NCI-H524 (cell line): ENCODE results near the gene TPM3.
"Not testable (repeated sequence)": the region's sequence is repeated elsewhere in the genome, so short reads cannot be mapped to it uniquely, and the experiment has no call there.

Experiments used
- DNase-seq, 2 experiments: peaks; one replicate each; lab custom pipeline; 2025; lab: John Stamatoyannopoulos, UW

Gene TPM3

DNA sequence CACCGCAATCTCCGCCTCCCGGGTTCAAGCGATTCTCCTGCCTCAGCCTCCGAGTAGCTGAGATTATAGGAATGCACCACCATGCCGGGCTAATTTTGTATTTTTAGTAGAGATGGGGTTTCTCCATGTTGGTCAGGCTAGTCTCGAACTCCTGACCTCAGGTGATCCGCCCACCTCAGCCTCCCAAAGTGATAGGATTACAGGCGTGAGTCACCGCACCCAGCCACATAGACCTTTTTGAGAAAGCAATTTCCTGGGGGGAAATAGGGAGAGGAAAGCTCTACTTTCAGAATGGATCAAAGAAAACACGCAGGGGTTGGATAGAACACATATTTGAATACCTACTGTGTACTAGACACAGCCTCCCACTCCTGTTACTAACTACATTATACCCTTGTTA, 13.9 kb upstream of the TPM3 start:
- DNase-seq, result not testable (repeated sequence)

DNA sequence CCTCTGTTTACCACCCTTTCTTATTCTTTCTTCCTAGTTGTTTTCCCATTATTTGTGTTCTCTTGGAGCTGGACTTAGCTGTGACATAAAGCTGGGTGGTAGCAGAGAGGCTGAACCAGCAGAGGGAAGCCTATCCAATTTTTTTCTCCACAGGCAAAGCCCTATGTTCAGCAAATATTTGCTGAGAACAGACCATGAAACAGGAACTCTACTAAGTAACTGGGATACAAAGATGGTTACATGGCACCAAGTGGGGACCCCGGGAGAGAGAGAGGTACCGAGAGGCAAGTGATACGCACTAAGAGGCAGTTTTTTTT, 7.6 kb upstream of the TPM3 start:
- DNase-seq, result no peak

DNA sequence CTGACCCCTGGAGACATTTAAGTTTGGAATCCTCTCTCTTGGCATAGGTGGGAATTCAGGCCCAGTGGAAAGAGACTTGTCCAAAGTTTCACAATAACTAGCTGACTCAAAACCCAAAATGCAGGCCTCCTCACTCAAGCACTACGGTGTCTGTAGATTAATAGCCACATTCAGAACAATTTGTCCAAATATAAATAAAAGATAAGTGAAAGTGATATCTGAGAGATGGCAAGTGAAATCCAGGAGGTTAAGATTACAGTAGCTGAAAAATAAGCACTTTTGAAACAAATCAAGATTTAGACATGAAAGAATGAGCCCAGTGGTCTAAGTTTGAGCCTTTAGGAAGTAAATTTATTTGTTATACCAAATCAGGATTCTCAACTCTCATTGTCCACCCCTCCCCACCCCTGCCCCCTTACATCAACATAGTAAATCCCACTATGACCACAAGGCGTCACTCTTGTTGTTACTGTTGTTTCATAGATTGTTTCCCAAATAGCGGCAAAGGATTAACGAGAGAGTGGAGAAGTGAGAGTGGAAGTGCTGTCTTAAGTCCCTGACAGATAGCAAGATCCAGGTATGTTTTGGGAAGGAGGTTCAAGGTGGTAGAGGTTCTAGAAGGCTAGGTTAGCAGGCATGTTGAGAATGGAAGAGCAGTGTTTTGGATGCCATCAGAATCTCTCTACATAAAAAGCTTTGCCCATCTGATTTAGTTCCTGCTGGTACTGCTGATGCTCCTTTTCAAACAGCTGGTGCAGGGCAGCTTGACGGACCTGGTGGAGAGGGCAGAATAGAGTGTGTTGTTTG, 7.1 kb upstream of the TPM3 start:
- DNase-seq, result peak; percentile 26 to 65

DNA sequence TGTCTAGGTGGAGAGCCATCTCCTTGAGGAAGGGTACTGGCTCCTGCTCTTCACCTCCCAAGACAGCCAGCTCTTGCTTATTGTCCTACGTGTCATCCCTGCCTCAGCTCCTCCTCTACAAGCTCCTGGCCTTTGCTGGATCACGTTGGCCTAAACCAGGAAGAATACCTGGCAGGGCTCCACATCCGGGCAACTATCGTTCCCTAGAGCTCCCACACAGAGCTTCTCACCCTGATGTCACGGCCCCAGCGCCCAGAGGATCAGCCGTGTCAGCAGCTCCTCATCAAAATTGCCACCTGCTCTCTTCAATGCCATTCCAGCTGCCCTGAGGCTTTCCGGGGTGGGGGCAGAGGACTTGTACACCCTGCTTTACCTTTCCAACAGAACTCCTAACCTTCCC, 1.9 kb upstream of the TPM3 start:
- no peak for DNase-seq

DNA sequence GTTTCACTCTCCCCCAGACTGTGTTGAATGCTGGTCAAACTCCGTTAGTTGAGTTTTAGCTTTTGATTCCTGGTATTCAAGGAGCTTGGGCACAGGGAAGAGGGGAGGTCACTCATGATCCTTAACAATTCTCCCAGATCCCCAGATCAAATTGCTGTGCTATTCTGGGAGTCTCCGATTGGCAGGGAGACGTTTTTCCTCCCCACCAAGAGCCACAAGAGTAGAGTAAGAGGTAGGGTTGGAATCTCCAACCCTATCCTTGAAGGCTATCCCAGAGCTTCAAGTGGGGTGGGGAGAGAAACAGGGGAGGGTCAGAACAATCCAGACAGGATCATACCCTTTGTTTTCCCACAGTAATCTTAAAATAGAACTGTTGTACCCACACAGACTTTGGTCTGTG, 576 bp upstream of the TPM3 start:
- DNase-seq, result no peak

DNA sequence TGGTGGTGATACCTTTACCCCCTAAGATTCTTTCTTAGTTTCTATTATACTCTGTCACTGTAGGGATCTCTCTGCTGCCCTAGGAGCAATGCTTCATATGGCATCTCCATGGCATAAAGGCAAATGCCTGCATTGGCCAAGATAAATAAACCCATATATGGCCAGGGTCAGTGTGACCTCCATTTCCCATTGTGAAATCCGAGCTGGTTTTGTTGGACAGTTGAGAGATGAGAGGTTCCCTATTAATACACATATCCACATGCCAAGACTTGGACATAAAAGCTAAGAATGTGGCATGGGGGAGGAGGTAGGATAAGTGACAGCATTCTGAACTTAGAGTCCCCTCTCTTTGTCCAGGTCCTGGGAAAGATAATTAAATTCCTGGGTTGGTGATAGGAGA, 1.4 kb downstream of the TPM3 start:
- no peak for DNase-seq

DNA sequence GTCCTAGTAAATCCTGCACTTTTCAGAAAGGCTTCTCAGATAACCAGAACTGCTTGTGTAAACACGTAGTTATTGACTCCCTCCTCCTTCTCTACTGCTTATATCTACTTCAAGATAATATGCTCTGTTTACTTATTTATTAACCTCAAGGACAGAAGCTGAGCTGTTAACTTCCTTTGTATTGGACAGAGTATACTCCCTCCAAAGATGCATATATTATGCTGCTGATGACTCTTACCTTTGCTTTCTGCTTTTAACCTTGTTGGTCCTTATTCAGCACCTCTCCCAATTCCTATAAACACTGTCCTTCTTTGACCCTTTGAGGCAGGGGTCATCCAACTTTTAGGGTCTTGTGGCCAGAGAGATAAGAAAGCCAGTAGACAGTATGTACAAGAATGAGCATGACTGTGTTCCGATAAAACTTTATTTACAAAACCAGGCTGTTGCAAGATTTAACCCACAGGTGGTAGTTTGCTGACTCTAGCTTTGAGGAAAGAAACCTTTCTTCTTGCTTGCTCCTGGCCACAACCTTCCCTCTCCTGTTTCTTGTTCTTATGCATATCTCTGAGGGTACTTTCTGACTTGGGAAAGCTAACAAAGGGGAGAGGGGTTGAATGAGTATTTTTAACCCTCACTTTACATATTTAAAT, 4.9 kb downstream of the TPM3 start:
- DNase-seq, result no peak

DNA sequence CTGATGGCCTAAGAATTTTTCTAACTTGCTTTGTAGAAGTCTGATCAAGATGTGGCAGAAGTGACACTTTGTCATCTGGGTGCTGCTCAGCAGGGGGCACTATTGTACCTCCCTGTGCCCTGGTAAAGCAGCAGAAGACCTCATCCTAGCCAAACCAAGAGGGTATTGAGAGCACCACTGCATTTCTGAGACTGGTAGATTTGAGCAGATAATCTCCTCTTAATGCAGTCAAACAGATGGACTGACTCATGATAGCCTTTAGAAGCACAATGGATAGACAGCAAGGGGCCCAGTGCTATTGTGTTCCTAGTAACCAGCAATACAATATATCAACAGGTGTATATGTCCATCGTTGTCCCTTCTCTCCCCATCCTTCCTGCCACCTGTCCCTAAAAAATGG, 5.7 kb downstream of the TPM3 start:
- DNase-seq, result peak; percentile 81 to 96

DNA sequence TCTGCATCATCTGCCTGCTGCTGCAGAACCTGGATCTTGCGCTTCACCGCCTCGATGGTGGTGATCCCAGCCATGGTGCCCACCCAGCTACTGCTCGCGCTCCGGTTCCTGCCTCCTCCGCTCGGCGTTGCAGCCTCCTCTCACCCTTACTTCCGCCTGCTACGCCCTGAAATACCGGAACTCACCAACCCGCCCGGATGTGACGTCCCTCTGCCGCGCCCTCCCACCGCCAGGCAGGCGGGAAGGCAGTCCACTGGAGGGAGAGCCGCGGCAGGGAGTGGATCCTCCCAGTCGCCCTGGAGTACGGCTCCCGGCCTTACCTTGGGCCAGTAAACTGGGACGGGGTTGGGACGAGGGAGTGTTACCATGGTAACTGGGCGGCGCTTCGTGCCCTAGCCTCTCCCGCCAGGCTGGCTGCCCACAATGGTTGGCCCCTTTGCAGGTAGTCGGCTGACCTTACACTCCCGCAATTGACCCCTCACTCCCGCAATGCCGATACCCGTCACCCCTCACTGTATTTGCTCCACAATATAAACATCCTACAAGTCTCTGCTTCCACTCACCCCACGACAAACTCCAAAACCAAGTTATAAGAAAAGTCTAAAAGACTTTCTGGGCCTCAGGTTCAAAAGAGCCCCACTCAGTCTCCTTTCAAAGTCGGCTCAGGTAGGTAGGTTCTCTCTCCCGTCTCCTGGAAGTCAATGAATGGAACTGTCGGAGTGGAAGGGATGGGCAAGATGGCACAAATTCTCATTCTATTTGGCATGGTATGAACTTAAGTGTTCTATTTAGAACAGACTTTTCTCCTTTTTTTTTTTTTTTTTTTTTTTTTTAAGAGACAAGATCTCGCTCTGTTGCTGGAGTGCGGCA, 8.6 kb downstream of the TPM3 start:
- peak; percentile 93 to 96 for DNase-seq

DNA sequence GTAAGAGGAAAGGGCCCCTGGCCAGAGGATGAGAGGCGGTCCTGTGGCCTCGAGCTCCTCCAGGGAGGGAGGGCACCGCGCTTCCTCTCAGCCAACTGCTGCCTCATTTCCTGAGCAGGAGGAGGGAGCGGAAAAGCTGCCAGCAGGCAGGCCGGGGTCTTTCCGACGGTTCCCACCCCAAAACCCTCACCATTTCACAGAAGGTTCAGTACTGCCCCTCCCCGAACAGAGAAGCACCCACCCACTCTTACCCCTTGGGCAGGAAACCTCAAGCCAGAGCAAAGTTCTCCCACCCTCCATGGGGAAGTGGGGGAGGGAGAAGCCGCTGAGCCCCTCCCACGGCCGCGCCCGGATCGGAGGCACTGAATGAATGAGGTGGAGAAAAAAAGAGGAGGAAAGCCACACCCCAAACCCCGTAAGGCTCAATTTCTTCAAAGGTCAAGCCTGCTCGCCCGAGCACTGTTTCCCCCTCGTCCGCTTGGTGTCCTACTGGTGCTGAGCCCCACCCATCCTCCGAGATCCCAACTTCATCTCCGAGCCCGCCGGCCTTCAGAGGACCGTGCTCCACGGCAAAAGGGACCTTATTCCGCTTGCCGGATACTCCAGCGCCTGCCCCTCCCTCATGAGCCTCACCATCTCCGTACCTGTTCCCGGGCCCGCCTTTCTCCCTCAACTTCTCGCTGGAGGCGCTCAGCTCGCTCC, 9.4 kb downstream of the TPM3 start:
- peak in 1 of 2 experiments; percentile 39 for DNase-seq

DNA sequence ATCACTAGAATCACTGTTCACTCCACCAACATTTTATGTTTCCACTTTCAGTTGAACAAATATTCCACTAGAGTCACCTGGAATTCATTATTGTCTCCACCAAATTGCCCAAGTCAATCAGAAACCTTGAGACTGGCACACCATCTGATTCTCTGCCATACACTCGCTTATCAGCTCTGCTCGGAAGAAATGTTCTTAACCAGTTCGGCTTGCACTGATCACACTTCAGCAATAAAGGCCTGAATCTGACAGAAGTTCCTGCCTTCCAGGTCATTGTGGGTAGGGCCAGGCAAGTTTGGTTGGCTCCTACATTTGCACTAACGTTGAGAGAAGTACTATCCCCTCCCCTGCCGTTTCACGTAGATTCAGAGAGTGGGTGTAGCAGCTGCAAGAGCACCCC, 10.0 kb downstream of the TPM3 start:
- no peak for DNase-seq

DNA sequence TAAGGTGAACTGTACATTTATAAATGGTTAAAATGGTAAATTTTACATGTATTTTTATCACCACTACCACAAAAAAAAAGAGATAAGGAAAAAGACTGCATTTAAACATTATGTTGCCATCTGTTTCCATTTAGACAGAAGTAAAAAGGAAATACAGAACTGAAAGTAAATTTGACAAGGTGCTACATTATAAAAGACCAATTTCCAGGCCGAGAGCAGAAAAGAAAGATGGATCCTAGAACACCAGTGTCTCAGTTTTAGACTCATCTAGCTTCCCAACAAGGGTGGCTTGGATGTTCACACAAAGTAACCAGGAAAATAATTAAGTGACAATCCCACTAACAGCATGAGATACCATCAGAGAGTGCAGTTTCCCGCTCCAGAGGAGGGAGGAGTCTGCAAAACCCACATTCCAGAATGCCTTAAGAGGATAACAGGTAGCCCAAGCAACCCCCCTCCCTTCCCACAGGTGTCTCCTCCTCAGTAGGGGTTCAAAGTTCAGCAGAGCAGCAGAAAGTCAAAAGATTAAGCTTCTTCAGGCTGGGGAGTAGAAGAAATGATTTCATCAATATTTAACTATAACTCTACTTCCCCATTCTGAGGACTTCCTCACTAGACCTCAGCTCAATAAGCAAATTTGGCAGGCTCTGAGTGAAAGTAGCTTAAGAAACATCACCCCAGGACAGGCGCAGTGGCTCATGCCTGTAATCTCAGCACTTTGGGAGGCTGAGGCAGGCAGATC, 11.8 kb downstream of the TPM3 start:
- no peak for DNase-seq

DNA sequence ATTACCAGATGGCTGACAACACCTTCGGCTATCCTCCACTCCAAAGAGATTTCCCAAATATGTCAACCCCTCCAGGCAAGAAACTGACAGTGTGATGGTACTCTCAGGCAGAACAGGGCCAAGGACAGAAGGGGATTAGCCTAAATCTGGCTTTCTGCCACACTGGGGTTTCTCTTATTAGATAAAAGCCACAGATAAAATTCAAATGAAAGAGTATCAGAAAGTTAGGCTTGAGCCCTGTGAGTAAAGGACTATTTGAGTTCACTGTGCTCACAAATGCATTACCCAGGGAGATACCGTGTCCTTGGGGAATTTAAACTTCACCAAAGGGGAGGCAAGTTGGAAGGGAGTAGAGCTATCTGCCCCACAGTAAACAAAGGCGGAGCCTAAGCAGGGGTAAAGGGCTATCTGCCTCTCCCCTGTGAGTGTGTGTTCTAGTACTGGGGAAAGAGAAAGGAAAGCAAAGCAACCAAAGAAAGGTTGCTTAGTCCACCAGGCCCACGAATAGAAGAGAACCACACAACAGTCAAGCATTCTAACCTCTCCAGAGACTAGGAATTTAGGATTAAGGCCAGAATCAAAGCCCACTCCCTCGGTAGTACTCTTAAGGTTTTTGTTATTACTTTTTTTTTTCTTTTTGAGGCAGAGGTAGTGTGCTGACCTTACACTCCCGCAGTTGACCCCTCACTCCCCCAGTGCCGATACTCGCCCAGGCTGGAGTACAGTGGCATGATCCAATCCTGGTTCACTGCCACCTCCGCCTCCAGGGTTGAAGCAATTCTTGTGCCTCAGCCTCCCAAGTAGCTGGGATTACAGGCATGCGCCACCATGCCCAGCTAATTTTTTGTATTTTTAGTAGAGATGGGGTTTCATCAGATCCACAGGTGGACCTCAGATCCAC, 12.7 kb downstream of the TPM3 start:
- peak; percentile 94 to 97 for DNase-seq

DNA sequence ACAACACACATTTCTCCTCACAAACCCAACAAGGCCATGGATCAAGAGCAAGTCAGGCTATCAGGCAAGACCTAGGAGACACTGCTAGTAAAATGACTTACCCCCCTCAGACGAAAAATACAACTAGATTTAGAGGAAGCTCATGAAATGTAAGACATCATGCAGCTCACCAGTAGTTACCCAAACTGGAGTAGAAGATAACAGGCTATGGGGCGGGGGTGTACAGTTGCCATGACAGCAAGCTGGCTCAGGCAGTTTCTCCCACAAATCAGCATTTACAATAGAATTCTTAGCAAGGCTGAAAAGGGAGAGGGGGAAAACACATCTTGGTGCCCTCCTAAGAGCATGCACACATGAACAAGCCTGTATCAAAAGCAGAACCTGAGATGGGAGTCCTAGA, 13.9 kb downstream of the TPM3 start:
- no peak for DNase-seq

DNA sequence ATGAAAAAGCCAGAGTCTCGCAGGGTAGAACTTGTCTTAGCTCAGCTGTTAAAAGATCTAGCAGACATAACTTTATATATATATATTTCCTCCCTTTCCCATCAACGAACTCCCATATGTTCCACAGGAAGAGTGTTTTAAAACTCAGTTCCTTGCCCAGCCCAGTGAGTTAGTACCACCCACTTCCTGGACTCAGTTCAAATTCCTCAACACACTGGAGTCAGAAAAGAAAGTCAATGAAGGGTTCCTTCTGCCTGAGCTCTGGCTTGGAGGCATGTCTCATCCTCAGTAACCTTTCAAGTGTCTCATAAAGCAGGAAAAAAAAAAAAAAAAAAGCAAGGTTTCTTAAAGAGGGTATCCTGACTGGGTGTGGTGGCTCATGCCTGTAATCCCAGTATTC, 15.6 kb downstream of the TPM3 start:
- DNase-seq, result no peak

DNA sequence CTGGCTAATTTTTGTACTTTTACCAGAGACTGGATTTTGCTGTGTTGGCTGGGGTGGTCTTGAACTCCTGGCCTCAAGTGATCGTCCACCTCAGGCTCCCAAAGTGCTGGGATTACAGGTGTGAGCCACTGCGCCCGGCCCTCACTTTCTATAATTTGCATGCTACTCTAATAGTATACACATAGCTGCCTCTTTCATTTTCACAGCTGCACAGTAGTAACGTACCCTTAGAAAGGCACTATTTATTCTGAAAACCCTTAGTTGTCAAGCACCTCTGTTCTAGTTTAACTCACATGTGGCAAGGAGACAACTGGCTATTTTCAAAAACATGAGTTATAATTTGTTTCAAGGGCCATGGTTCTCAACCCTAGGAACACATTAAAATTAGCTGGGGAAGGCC, 17.2 kb downstream of the TPM3 start:
- DNase-seq, result no peak

DNA sequence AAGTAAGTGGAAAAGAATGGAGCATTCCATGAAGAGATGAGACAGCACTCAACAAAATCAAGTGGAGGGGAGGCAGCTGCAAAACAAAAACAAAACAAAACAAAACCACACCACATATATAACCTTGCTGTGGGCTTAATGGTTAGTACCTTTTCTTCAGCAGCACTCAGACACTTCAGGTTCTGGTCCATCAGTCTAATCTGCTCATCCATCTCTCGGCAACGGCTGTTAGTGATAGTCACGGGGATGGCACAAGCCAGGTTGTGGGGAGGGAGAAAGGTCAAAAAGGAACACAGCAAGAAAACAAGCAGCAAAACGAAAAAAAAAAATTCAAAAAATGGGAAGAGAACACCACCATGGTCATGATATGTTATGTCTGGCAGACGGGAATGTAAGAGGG, 20.0 kb downstream of the TPM3 start:
- no peak for DNase-seq

DNA sequence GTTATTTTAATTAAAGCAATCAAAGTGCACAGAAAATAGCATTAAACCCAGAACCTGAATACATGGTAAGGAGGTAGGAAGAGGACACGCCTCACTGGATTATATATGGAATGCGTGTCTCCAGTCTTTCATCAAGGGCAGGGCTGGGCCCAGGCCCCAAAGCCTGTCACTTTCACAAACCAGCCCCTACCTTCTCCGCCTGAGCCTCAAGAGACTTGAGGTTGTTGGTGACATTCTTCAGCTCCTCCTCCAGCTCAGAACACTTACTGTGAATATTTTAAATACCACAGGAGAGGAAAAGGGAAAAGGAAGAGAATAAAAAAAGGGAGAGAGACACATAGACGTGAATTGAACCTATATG, 20.7 kb downstream of the TPM3 start:
- no peak for DNase-seq

DNA sequence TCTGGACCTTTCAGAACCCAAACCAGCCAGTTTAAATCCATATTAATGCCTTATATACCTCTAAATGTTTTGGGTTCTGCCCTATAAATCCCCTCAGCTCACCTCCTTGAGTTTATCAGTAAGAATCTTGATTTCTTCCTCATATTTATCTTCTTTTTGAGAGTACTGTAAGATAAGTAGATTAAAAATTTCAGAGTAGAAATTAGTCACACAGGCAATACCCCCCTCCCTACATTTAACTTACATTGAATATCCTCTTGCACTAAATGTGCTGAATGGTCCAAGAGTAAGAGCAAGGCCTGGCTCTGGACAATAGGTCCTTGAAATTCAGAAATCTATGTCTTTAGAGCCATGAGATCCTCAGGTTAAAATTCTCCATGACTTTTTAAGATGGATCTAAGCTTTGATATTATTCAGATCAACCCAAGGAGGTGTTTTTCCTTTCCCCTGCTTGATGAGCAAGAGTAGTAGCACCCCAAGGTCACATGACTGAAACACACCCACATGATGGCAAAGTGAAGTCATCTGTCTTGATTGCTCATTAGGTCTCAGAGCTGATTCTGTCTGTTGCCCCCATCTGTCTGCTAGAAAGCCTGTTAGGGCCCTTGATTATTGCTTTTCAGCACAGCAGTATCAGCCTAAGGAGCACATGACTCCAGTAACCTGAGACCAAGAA, 21.2 kb downstream of the TPM3 start:
- DNase-seq, result peak in 1 of 2 experiments; percentile 56

DNA sequence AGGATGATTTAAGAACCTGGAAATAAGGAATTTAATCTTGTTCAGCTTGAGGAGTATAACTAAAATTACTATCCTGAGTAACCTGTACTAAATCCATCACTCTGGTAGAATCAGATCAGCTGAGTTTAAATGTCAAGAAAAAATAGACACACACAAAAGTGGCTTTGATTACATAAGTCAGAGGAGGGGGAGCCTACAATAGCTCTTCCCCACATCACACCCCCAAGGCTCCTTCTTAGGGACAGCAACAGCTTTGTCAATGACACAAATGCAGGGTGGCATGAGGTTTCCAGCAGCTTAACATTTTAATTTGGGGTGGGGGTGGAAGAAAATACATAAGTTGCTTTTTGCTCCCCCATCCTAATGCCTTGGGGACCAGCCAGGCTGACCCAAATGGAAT, 24.4 kb downstream of the TPM3 start:
- DNase-seq, result no peak
